HEK293 (cell line): Measurements from ENCODE around the gene FOSL1.

Experiments
- BCL11A ChIP-seq: fragments of 450-650 bp; formaldehyde crosslinking; IDR thresholded peaks from 2 replicates; pipeline ENCODE4 v1.5.1; 2016; ENCODE audit warnings: low read depth, missing biosample characterization, missing genetic modification characterization
- BCL11B ChIP-seq: fragments of 450-650 bp; formaldehyde crosslinking; IDR thresholded peaks from 2 replicates; pipeline ENCODE4 v1.5.1; 2016; ENCODE audit warnings: low read depth, missing biosample characterization, missing genetic modification characterization
- GLIS2 ChIP-seq: fragments of 450-650 bp; formaldehyde crosslinking; IDR thresholded peaks from 2 replicates; pipeline ENCODE4 v1.5.1; 2016; ENCODE audit warnings: missing biosample characterization, missing genetic modification characterization
- MYNN ChIP-seq: fragments of 450-650 bp; formaldehyde crosslinking; IDR thresholded peaks from 2 replicates; pipeline ENCODE4 v1.5.1; 2016; ENCODE audit warnings: missing biosample characterization, missing genetic modification characterization, borderline replicate concordance
- RBAK ChIP-seq: fragments of 450-650 bp; formaldehyde crosslinking; IDR thresholded peaks from 2 replicates; pipeline ENCODE4 v1.5.1; 2016; ENCODE audit warnings: missing biosample characterization, missing genetic modification characterization
- SP2 ChIP-seq: fragments of 450-650 bp; formaldehyde crosslinking; IDR thresholded peaks from 2 replicates; pipeline ENCODE4 v1.5.1; 2016; ENCODE audit warnings: missing biosample characterization, missing genetic modification characterization
- ZNF112 ChIP-seq: fragments of 450-650 bp; formaldehyde crosslinking; IDR thresholded peaks from 2 replicates; pipeline ENCODE4 v1.5.0; 2017; ENCODE audit warnings: missing biosample characterization, missing genetic modification characterization
- ZNF138 ChIP-seq: fragments of 450-650 bp; formaldehyde crosslinking; IDR thresholded peaks from 2 replicates; pipeline ENCODE4 v1.5.1; 2016; ENCODE audit warnings: missing biosample characterization, missing genetic modification characterization, borderline replicate concordance
- ZNF16 ChIP-seq: fragments of 450-650 bp; formaldehyde crosslinking; IDR thresholded peaks from 2 replicates; pipeline ENCODE4 v1.5.1; 2016; ENCODE audit warnings: low read depth, missing biosample characterization, missing genetic modification characterization
- ZNF175 ChIP-seq: fragments of 450-650 bp; formaldehyde crosslinking; IDR thresholded peaks from 2 replicates; pipeline ENCODE4 v1.5.1; 2016; ENCODE audit warnings: missing biosample characterization, missing genetic modification characterization
- ZNF2 ChIP-seq: fragments of 450-650 bp; formaldehyde crosslinking; IDR thresholded peaks from 2 replicates; pipeline ENCODE4 v1.5.1; 2016; ENCODE audit warnings: missing biosample characterization, missing genetic modification characterization
- ZNF23 ChIP-seq: fragments of 450-650 bp; formaldehyde crosslinking; IDR thresholded peaks from 2 replicates; pipeline ENCODE4 v1.5.1; 2016; ENCODE audit warnings: missing biosample characterization, missing genetic modification characterization, borderline replicate concordance
- ZNF248 ChIP-seq: fragments of 450-650 bp; formaldehyde crosslinking; IDR thresholded peaks from 2 replicates; pipeline ENCODE4 v1.5.1; 2017; ENCODE audit warnings: missing biosample characterization, missing genetic modification characterization
- ZNF266 ChIP-seq: fragments of 450-650 bp; formaldehyde crosslinking; IDR thresholded peaks from 2 replicates; pipeline ENCODE4 v1.5.1; 2016; ENCODE audit warnings: missing biosample characterization, missing genetic modification characterization, low read depth
- ZNF341 ChIP-seq: fragments of 450-650 bp; formaldehyde crosslinking; IDR thresholded peaks from 2 replicates; pipeline ENCODE4; 2016; ENCODE audit warnings: low read depth, missing biosample characterization, missing genetic modification characterization
- ZNF350 ChIP-seq: fragments of 450-650 bp; formaldehyde crosslinking; IDR thresholded peaks from 2 replicates; pipeline ENCODE4 v1.5.0; 2017; ENCODE audit warnings: missing biosample characterization, mild to moderate bottlenecking, missing genetic modification characterization
- ZNF366 ChIP-seq: fragments of 450-650 bp; formaldehyde crosslinking; conservative IDR thresholded peaks from 2 replicates; pipeline ENCODE4 v1.5.1; 2016; ENCODE audit warnings: missing biosample characterization, missing genetic modification characterization
- ZNF37A ChIP-seq: fragments of 450-650 bp; IDR thresholded peaks from 2 replicates; pipeline ENCODE4 v1.5.1; 2018; ENCODE audit warnings: missing biosample characterization, missing genetic modification characterization
- ZNF544 ChIP-seq: fragments of 450-650 bp; formaldehyde crosslinking; IDR thresholded peaks from 2 replicates; pipeline ENCODE4 v1.5.0; 2017; ENCODE audit warnings: missing biosample characterization, missing genetic modification characterization
- ZNF610 ChIP-seq: fragments of 450-650 bp; formaldehyde crosslinking; IDR thresholded peaks from 2 replicates; pipeline ENCODE4 v1.5.1; 2016; ENCODE audit warnings: missing biosample characterization, missing genetic modification characterization, borderline replicate concordance
- ZNF621 ChIP-seq: fragments of 450-650 bp; formaldehyde crosslinking; IDR thresholded peaks from 2 replicates; pipeline ENCODE4 v1.5.1; 2017; ENCODE audit warnings: missing biosample characterization, missing genetic modification characterization
- ZNF677 ChIP-seq: fragments of 450-650 bp; IDR thresholded peaks from 2 replicates; pipeline ENCODE4 v1.5.0; 2018; ENCODE audit warnings: missing biosample characterization, mild to moderate bottlenecking, missing genetic modification characterization, moderate library complexity
- ZNF701 ChIP-seq: fragments of 450-650 bp; formaldehyde crosslinking; IDR thresholded peaks from 2 replicates; pipeline ENCODE4 v1.5.1; 2016; ENCODE audit warnings: missing biosample characterization, missing genetic modification characterization
- ZNF747 ChIP-seq: fragments of 450-650 bp; formaldehyde crosslinking; IDR thresholded peaks from 2 replicates; pipeline ENCODE4 v1.5.1; 2016; ENCODE audit warnings: missing biosample characterization, missing genetic modification characterization
- ZNF777 ChIP-seq: fragments of 450-650 bp; formaldehyde crosslinking; IDR thresholded peaks from 2 replicates; pipeline ENCODE4 v1.5.1; 2017; ENCODE audit warnings: missing biosample characterization, missing genetic modification characterization, borderline replicate concordance
- ZNF830 ChIP-seq: fragments of 450-650 bp; IDR thresholded peaks from 2 replicates; pipeline ENCODE4 v1.5.0; 2018; ENCODE audit warnings: missing biosample characterization, missing genetic modification characterization, low read depth, mild to moderate bottlenecking, moderate library complexity
- ZXDB ChIP-seq: fragments of 450-650 bp; formaldehyde crosslinking; IDR thresholded peaks from 2 replicates; pipeline ENCODE4 v1.5.1; 2016; ENCODE audit warnings: missing biosample characterization, missing genetic modification characterization
- TF ChIP-seq, protein P1 (sequence below): fragments of 450-650 bp; formaldehyde crosslinking; IDR thresholded peaks from 2 replicates; pipeline ENCODE4 v1.5.0; 2017; ENCODE audit warnings: missing biosample characterization, missing genetic modification characterization, borderline replicate concordance
- TF ChIP-seq, protein P2 (sequence below): fragments of 450-650 bp; formaldehyde crosslinking; IDR thresholded peaks from 2 replicates; pipeline ENCODE4 v1.5.1; 2016; ENCODE audit warnings: missing biosample characterization, missing genetic modification characterization, borderline replicate concordance
- TF ChIP-seq, protein P3 (sequence below): fragments of 450-650 bp; formaldehyde crosslinking; IDR thresholded peaks from 2 replicates; pipeline ENCODE4 v1.5.1; 2017; ENCODE audit warnings: missing biosample characterization, missing genetic modification characterization
- TF ChIP-seq, protein P4 (sequence below): fragments of 450-650 bp; IDR thresholded peaks from 2 replicates; pipeline ENCODE4 v1.5.1; 2018; ENCODE audit warnings: missing biosample characterization, mild to moderate bottlenecking, missing genetic modification characterization

Gene FOSL1

DNA sequence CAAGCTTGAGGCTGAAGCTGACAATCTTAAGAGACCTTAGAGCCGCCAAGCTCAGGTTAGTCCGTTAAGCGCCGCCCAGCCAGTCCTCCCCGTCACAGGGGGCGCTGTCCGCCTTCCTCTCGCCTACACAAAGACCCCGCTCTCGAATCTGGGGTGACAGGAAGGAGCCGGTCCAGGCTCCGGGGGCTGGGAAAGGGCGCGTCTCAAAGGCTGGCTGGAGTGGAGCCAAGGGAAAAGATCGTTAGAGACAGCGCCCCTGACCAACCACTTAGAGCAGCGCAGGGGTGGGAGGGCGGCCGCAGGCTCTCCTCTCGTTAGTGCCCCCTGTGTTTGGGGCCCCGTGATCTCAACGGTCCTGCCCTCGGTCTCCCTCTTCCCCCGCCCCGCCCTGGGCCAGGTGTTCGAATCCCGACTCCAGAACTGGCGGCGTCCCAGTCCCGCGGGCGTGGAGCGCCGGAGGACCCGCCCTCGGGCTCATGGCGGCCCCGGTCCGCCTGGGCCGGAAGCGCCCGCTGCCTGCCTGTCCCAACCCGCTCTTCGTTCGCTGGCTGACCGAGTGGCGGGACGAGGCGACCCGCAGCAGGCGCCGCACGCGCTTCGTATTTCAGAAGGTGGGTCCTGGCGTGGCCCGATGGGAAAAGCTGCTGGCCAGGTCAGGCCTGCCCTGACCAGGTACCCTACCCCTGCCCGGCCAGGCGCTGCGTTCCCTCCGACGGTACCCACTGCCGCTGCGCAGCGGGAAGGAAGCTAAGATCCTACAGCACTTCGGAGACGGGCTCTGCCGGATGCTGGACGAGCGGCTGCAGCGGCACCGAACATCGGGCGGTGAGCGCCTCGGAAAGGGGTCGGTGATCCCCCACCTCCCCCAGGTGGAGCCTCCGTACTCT lies 39.7 kb downstream of the FOSL1 start, which contains the start of gene MUS81 (continued):
- TF ChIP-seq, protein P1, sequence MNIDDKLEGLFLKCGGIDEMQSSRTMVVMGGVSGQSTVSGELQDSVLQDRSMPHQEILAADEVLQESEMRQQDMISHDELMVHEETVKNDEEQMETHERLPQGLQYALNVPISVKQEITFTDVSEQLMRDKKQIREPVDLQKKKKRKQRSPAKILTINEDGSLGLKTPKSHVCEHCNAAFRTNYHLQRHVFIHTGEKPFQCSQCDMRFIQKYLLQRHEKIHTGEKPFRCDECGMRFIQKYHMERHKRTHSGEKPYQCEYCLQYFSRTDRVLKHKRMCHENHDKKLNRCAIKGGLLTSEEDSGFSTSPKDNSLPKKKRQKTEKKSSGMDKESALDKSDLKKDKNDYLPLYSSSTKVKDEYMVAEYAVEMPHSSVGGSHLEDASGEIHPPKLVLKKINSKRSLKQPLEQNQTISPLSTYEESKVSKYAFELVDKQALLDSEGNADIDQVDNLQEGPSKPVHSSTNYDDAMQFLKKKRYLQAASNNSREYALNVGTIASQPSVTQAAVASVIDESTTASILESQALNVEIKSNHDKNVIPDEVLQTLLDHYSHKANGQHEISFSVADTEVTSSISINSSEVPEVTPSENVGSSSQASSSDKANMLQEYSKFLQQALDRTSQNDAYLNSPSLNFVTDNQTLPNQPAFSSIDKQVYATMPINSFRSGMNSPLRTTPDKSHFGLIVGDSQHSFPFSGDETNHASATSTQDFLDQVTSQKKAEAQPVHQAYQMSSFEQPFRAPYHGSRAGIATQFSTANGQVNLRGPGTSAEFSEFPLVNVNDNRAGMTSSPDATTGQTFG (tag by site-specific recombination), result no peak
- TF ChIP-seq ZNF37A (tag by site-specific recombination), result no peak
- TF ChIP-seq MYNN (tag by site-specific recombination), result no peak
- TF ChIP-seq ZNF777 (tag by site-specific recombination), result peak; percentile 59; the same call in 1 of the 2 replicates
- TF ChIP-seq ZNF248 (tag by site-specific recombination), result no peak
- TF ChIP-seq ZNF621, result no peak
- TF ChIP-seq, protein P2, sequence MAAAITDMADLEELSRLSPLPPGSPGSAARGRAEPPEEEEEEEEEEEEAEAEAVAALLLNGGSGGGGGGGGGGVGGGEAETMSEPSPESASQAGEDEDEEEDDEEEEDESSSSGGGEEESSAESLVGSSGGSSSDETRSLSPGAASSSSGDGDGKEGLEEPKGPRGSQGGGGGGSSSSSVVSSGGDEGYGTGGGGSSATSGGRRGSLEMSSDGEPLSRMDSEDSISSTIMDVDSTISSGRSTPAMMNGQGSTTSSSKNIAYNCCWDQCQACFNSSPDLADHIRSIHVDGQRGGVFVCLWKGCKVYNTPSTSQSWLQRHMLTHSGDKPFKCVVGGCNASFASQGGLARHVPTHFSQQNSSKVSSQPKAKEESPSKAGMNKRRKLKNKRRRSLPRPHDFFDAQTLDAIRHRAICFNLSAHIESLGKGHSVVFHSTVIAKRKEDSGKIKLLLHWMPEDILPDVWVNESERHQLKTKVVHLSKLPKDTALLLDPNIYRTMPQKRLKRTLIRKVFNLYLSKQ (tag by site-specific recombination), result no peak
- peak; percentile 94 for TF ChIP-seq ZXDB (tag by site-specific recombination)
- TF ChIP-seq BCL11B, result peak; percentile 17; the same call in 1 of the 2 replicates
- no peak for TF ChIP-seq ZNF23 (tag by site-specific recombination)
- peak; percentile 31; the same call in 1 of the 2 replicates for TF ChIP-seq ZNF2 (tag by site-specific recombination)
- TF ChIP-seq, protein P3, sequence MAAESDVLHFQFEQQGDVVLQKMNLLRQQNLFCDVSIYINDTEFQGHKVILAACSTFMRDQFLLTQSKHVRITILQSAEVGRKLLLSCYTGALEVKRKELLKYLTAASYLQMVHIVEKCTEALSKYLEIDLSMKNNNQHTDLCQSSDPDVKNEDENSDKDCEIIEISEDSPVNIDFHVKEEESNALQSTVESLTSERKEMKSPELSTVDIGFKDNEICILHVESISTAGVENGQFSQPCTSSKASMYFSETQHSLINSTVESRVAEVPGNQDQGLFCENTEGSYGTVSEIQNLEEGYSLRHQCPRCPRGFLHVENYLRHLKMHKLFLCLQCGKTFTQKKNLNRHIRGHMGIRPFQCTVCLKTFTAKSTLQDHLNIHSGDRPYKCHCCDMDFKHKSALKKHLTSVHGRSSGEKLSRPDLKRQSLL (tag by site-specific recombination), result peak; percentile 80
- peak; percentile 83 for TF ChIP-seq SP2 (tag by site-specific recombination)
- TF ChIP-seq ZNF677 (tag by site-specific recombination), result no peak
- peak; percentile 21; the same call in 1 of the 2 replicates for TF ChIP-seq BCL11A (tag by site-specific recombination)
- no peak for TF ChIP-seq ZNF366
- TF ChIP-seq ZNF350 (tag by site-specific recombination), result no peak
- TF ChIP-seq, protein P4, sequence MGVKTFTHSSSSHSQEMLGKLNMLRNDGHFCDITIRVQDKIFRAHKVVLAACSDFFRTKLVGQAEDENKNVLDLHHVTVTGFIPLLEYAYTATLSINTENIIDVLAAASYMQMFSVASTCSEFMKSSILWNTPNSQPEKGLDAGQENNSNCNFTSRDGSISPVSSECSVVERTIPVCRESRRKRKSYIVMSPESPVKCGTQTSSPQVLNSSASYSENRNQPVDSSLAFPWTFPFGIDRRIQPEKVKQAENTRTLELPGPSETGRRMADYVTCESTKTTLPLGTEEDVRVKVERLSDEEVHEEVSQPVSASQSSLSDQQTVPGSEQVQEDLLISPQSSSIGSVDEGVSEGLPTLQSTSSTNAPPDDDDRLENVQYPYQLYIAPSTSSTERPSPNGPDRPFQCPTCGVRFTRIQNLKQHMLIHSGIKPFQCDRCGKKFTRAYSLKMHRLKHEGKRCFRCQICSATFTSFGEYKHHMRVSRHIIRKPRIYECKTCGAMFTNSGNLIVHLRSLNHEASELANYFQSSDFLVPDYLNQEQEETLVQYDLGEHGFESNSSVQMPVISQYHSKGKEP, result no peak
- TF ChIP-seq GLIS2, result peak; percentile 74
- TF ChIP-seq RBAK (tag by site-specific recombination), result no peak
- no peak for TF ChIP-seq ZNF175 (tag by site-specific recombination)
- TF ChIP-seq ZNF112, result no peak
- TF ChIP-seq ZNF747 (tag by site-specific recombination), result no peak
- no peak for TF ChIP-seq ZNF16 (tag by site-specific recombination)
- no peak for TF ChIP-seq ZNF830
- no peak for TF ChIP-seq ZNF701 (tag by site-specific recombination)
- TF ChIP-seq ZNF341, result no peak; the same call in 1 of the 2 replicates
- no peak for TF ChIP-seq ZNF266 (tag by site-specific recombination)
- TF ChIP-seq ZNF610 (tag by site-specific recombination), result no peak
- no peak for TF ChIP-seq ZNF138 (tag by site-specific recombination)
- no peak for TF ChIP-seq ZNF544 (tag by site-specific recombination)
